B cell (primary cell): ENCODE measurements around the gene C10orf143. TPM values are rescaled to one million over a fixed set of nuclear protein-coding genes. Genes with fewer than 3 reads are reported as not detected.
A peak's percentile ranks its signal among the peaks of the same experiment; 100 is the strongest.

Source experiments
- ATAC-seq: fragments of 200-7000 bp; cut with Tn5 transposase; one replicate; pipeline ENCODE4 v1.10.0; 2021; ENCODE audit warnings: low read depth, mild to moderate bottlenecking, moderate number of reproducible peaks, moderate library complexity
- CTCF ChIA-PET: fragments of 350-600 bp; sonication (Branson Sonifier 250); formaldehyde crosslinking; loops from one replicate; lab custom pipeline; 2021; ENCODE audit warnings: antibody characterized with exemption, inconsistent platforms; lab: Charles Lee
- POLR2A ChIA-PET: fragments of 350-600 bp; sonication (Branson Sonifier 250); formaldehyde crosslinking; loops from one replicate; lab custom pipeline; 2021; ENCODE audit warnings: antibody characterized with exemption; lab: Charles Lee
- DNase-seq: peaks from one replicate; pipeline ENCODE4 v3.0.0; 2013
- H2AFZ ChIP-seq: 2 replicates; pipeline ENCODE4 v1.6.1; 2012; ENCODE audit warnings: mild to moderate bottlenecking, low read depth, low read length; ENCODE audit not compliant: insufficient read depth, poor library complexity, severe bottlenecking
- H3K27ac ChIP-seq, 2 donors: 1 replicate in 1 of 2; 2 replicates in 1 of 2; pipeline ENCODE4 v1.5.1; 2012 to 2013; ENCODE audit warnings: low read length in 2 of 2, mild to moderate bottlenecking in 2 of 2, moderate library complexity in 1 of 2
- H3K27me3 ChIP-seq, 4 experiments: fragments of 200-600 bp in 1 of 4; sonication (generic) in 1 of 4; replicated peaks in 1 of 4; 1 replicate in 2 of 4; 2 replicates in 2 of 4; pipeline versions ENCODE4 v1.6.1 to v1.7.0; 2013 to 2016; ENCODE audit warnings: low read length in 3 of 4, mild to moderate bottlenecking in 2 of 4, mixed read lengths in 1 of 4, moderate library complexity in 1 of 4; ENCODE audit not compliant: insufficient read depth in 4 of 4, control insufficient read depth in 3 of 4; ENCODE audit errors: control extremely low read depth in 1 of 4
- H3K36me3 ChIP-seq, 2 experiments: replicated peaks in 1 of 2; 1 replicate in 1 of 2; 2 replicates in 1 of 2; pipeline versions ENCODE4 v1.6.1 to v1.7.1; 2013; ENCODE audit warnings: low read length in 1 of 2; ENCODE audit not compliant: insufficient read depth in 2 of 2, control insufficient read depth in 1 of 2; ENCODE audit errors: control extremely low read depth in 1 of 2, extremely low read depth in 1 of 2
- H3K4me1 ChIP-seq, 2 donors: fragments of 200-600 bp in 1 of 2; sonication (generic) in 1 of 2; 1 replicate in 1 of 2; 2 replicates in 1 of 2; pipeline versions ENCODE4 v1.5.1 to v1.6.1; 2013 to 2017; ENCODE audit warnings: low read length in 2 of 2; ENCODE audit not compliant: control insufficient read depth in 2 of 2, insufficient read depth in 2 of 2
- H3K4me2 ChIP-seq: replicated peaks from 2 replicates; pipeline ENCODE3; 2012; ENCODE audit warnings: mild to moderate bottlenecking, low read depth, low read length; ENCODE audit not compliant: poor library complexity, severe bottlenecking
- H3K4me3 ChIP-seq, 5 experiments: fragments of 200-600 bp in 1 of 5; sonication (generic) in 1 of 5; 1 replicate in 3 of 5; 2 replicates in 2 of 5; pipeline versions ENCODE4 v1.5.1 to v1.7.0; 2011 to 2016; ENCODE audit warnings: low read length in 4 of 5, mild to moderate bottlenecking in 4 of 5, low read depth in 2 of 5, control low read depth in 1 of 5, moderate library complexity in 1 of 5; ENCODE audit not compliant: insufficient read depth in 1 of 5; ENCODE audit errors: control extremely low read depth in 1 of 5, extremely low read depth in 1 of 5
- H3K79me2 ChIP-seq: fragments of 200-600 bp; sonication (generic); one replicate; pipeline ENCODE4 v1.6.0; 2016; ENCODE audit warnings: low read length; ENCODE audit not compliant: control insufficient read depth, insufficient read depth
- H3K9ac ChIP-seq: fragments of 200-600 bp; sonication (generic); 2 replicates; pipeline ENCODE4 v1.6.1; 2017; ENCODE audit warnings: mild to moderate bottlenecking, low read length, moderate library complexity
- H3K9me3 ChIP-seq, 3 donors: one replicate each; pipeline versions ENCODE4 v1.6.1 to v1.7.1; 2013; ENCODE audit warnings: low read length in 2 of 3; ENCODE audit not compliant: control insufficient read depth in 2 of 3, insufficient read depth in 1 of 3; ENCODE audit errors: control extremely low read depth in 1 of 3
- H4K20me1 ChIP-seq: 2 replicates; pipeline ENCODE4 v1.6.0; 2012; ENCODE audit warnings: mild to moderate bottlenecking, low read length; ENCODE audit not compliant: insufficient read depth, control insufficient read depth, poor library complexity, severe bottlenecking
- H3K27ac Mint-ChIP-seq: one replicate; pipeline ENCODE4 v1.8.0; 2021; ENCODE audit warnings: mixed read lengths
- H3K27me3 Mint-ChIP-seq: one replicate; pipeline ENCODE4 v1.8.0; 2021; ENCODE audit warnings: mixed read lengths
- H3K4me1 Mint-ChIP-seq: one replicate; pipeline ENCODE4 v1.8.0; 2021; ENCODE audit warnings: mixed read lengths
- H3K4me3 Mint-ChIP-seq: one replicate; pipeline ENCODE4 v1.8.0; 2021; ENCODE audit warnings: mixed read lengths
- H3K9me3 Mint-ChIP-seq: one replicate; pipeline ENCODE4 v1.8.0; 2022; ENCODE audit warnings: mixed read lengths; ENCODE audit not compliant: insufficient read depth
- EZH2 ChIP-seq: IDR thresholded peaks from 2 replicates; pipeline ENCODE4 v1.6.1; 2012; ENCODE audit warnings: borderline replicate concordance, low read depth, mild to moderate bottlenecking, moderate library complexity, low read length; ENCODE audit not compliant: insufficient read depth, poor library complexity, severe bottlenecking
- WGBS: methylation state at CpG from one replicate; pipeline ENCODE4 v1.1.5; 2013; ENCODE audit warnings: missing lambda C conversion rate; ENCODE audit not compliant: insufficient coverage; 5-methylcytosine and 5-hydroxymethylcytosine counted together
- intact Hi-C: fragments of 100-400 bp; cut with micrococcal nuclease; formaldehyde crosslinking; loops from one replicate; pipeline ENCODE4 v1.10.0; 2022
- polyA plus RNA-seq: library from polyadenylated mRNA; depleted of rRNA; stranded (reverse); fragments of >200 nt; gene quantifications from 2 replicates; pipeline ENCODE4 v1.2.3, GENCODE V29; 2012
- total RNA-seq, 2 donors: library from RNA; stranded (reverse); fragments of 120-200 nt in 1 of 2; gene quantifications; 1 replicate in 1 of 2; 2 replicates in 1 of 2; pipeline versions ENCODE4 v1.2.3 to v1.2.4, GENCODE V29; 2013 to 2022
- TF ChIP-seq, protein P1 (sequence below): fragments of 200-600 bp; IDR thresholded peaks from one replicate; pipeline ENCODE4 v1.8.0; 2022; ENCODE audit warnings: antibody characterized with exemption, mild to moderate bottlenecking

Gene C10orf143
- total and polyA plus RNA-seq, 2 donors (not counting 1 experiment from before 2014, with no cell fraction given), result 9.1 to 12.8 TPM

DNA sequence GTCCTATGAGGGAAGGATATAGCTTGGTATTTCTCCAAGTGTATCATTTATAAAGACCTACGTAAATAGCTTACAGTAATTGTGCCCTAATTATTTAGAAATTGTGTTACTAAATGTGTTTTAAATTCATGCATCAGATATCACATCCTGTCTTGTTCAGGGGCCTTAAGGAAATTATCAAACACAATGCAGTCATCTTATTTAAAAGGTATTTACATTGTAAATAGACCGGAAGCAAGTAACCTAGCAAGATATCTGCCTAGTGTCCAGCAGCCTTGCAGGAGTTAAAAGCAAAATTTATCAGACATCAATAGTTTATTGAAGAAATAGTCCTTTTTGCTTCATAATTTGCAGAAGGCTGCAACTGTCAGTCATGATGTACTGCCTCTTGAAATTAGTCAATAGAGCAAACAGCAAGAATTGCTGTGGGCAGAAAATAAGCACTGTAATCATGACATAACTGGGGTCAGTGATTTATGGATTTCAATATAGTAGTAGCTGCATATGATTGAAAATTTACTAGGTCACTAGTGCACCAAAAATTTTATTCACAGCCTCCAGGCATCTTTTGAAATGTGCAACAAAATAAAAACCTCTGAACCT is 48.7 kb upstream of the C10orf143 start:
- H3K27ac Mint-ChIP-seq, result no peak overlapping the region
- no peaks in the 10 kb centered on the region for H3K4me1 ChIP-seq
- intact Hi-C loops, result no loop called here
- ATAC-seq (no peak), DNase-seq (no peak)
- no peak overlapping the region for H2AFZ ChIP-seq
- no peaks in the 10 kb centered on the region for H3K9me3 ChIP-seq
- H3K27me3 Mint-ChIP-seq, result no peaks in the 10 kb centered on the region
- no peak overlapping the region for H3K27ac ChIP-seq
- WGBS, result no CpG with 5 or more reads among the region's 2 CpGs
- ChIA-PET POLR2A (no interaction called here), CTCF (interaction anchor here (0.7 to 1.2 kb wide), 2 partner anchors 9 to 48 kb away, joined by 3 to 4 read pairs; partner anchors contain the start of gene C10orf143)
- H3K4me3 ChIP-seq, result no peak overlapping the region
- H4K20me1 ChIP-seq, result peaks cover 38% of the 10 kb centered on the region
- no peaks in the 10 kb centered on the region for H3K9me3 Mint-ChIP-seq
- H3K4me2 ChIP-seq, result no peak overlapping the region
- H3K9ac ChIP-seq, result no peak overlapping the region
- TF ChIP-seq, protein P1, sequence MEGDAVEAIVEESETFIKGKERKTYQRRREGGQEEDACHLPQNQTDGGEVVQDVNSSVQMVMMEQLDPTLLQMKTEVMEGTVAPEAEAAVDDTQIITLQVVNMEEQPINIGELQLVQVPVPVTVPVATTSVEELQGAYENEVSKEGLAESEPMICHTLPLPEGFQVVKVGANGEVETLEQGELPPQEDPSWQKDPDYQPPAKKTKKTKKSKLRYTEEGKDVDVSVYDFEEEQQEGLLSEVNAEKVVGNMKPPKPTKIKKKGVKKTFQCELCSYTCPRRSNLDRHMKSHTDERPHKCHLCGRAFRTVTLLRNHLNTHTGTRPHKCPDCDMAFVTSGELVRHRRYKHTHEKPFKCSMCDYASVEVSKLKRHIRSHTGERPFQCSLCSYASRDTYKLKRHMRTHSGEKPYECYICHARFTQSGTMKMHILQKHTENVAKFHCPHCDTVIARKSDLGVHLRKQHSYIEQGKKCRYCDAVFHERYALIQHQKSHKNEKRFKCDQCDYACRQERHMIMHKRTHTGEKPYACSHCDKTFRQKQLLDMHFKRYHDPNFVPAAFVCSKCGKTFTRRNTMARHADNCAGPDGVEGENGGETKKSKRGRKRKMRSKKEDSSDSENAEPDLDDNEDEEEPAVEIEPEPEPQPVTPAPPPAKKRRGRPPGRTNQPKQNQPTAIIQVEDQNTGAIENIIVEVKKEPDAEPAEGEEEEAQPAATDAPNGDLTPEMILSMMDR, result no peak
- no peak for TF ChIP-seq EZH2
- no peaks in the 10 kb centered on the region for H3K27me3 ChIP-seq
- peaks cover 15% of the 10 kb centered on the region for H3K4me1 Mint-ChIP-seq
- no peak overlapping the region for H3K4me3 Mint-ChIP-seq
- H3K36me3 ChIP-seq, result peaks cover 6 to 34% of the 10 kb centered on the region in 2 experiments
- peaks cover 36% of the 10 kb centered on the region for H3K79me2 ChIP-seq

DNA sequence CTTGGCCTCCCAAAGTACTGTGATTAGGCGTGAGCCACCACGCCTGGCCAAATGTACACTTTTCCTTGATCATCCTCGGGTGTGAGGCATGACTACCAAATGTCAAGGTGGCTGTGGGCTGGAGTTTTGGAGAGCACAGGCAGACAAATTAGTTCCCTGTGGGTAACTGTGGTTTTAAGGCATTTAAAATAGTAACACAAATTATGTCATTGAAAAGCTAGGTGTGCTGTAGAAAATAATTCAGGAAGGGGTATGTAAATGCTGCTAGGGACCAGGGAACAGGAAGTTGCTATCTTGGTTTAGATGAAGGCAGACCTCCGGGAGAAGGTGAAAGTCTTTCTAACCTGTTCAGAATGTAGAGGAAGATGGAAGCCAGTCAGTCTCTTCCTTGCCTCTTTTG is 35.4 kb upstream of the C10orf143 start:
- peak overlapping the region; percentile 13 for H3K4me3 Mint-ChIP-seq
- Histone ChIP-seq H3K27ac (peak overlapping the region in 1 of 2 donors; percentile 24), H3K4me2 (peak overlapping the region; percentile 31), H3K4me1 (peaks cover 28% of the 10 kb centered on the region in 2 donors), H3K36me3 (peaks cover 3 to 21% of the 10 kb centered on the region in 2 experiments), H3K27me3 (no peaks in the 10 kb centered on the region), H3K4me3 (no peak overlapping the region), H3K9me3 (no peaks in the 10 kb centered on the region), H4K20me1 (peaks cover 49% of the 10 kb centered on the region), H3K9ac (no peak overlapping the region), H2AFZ (no peak overlapping the region), H3K79me2 (peaks cover 96% of the 10 kb centered on the region)
- ATAC-seq (no peak), DNase-seq (no peak)
- CTCF ChIA-PET, result no interaction called here
- peaks cover 33% of the 10 kb centered on the region for H3K4me1 Mint-ChIP-seq
- no peaks in the 10 kb centered on the region for H3K27me3 Mint-ChIP-seq
- 62% methylated on average over 4 of the region's 4 CpGs for WGBS
- H3K9me3 Mint-ChIP-seq, result no peaks in the 10 kb centered on the region
- POLR2A ChIA-PET, result no interaction called here
- peak overlapping the region; percentile 34 for H3K27ac Mint-ChIP-seq
- no peak for TF ChIP-seq EZH2
- TF ChIP-seq, protein P1, result no peak
- intact Hi-C loops, result no loop called here
